GM12878 (cell line): ENCODE measurements around the gene FAM83D. TPM values are rescaled to one million over a fixed set of nuclear protein-coding genes. Genes with fewer than 3 reads are reported as not detected.

Experiments used
- ATAC-seq: fragments of 200-7000 bp; cut with Tn5 transposase; 3 replicates; pipeline ENCODE4 v1.9.1; 2020; ENCODE audit warnings: mild to moderate bottlenecking, moderate library complexity
- BruUV-seq: library from RNA; stranded (reverse); fragments of 400-500 nt; replicated peaks from 2 replicates; lab custom pipeline; 2021; lab: Mats Ljungman, UMichigan
- CTCF ChIA-PET: fragments of 300-600 bp; sonication (Branson Sonifier 250); formaldehyde crosslinking; extraction: SDS; loops from one replicate; lab custom pipeline; 2021; ENCODE audit warnings: inconsistent platforms; lab: Yijun Ruan, JAX
- POLR2A ChIA-PET: fragments of 350-600 bp; formaldehyde crosslinking; extraction: SDS; loops from one replicate; lab custom pipeline; 2021; ENCODE audit warnings: inconsistent platforms; lab: Charles Lee
- RAD21 ChIA-PET: fragments of 300-600 bp; sonication (Branson Sonifier 250); formaldehyde crosslinking; loops from one replicate; lab custom pipeline; 2023; ENCODE audit warnings: antibody characterized with exemption; ENCODE audit not compliant: unreplicated experiment; lab: Charles Lee
- SMC1A ChIA-PET: fragments of 300-600 bp; sonication (Branson Sonifier 250); formaldehyde crosslinking; loops from one replicate; lab custom pipeline; 2023; ENCODE audit not compliant: unreplicated experiment, uncharacterized antibody; lab: Charles Lee
- DNase-seq: peaks from one replicate; pipeline ENCODE4 v3.0.0-alpha.2; 2011; ENCODE audit warnings: low read depth, low spot score
- FAIRE-seq: peaks from 3 replicates; lab custom pipeline; 2011; peaks lifted over from hg19 to GRCh38; lab: Jason Lieb, UNC
- H2AFZ ChIP-seq: 2 replicates; pipeline ENCODE4 v1.6.0; 2011; ENCODE audit warnings: low read depth, low read length, control low read depth; ENCODE audit not compliant: control insufficient read depth
- H3K27ac ChIP-seq: 2 replicates; pipeline ENCODE4 v1.5.1; 2011; ENCODE audit warnings: control low read depth; ENCODE audit not compliant: control insufficient read depth, insufficient read depth
- H3K27me3 ChIP-seq, 2 experiments: replicated peaks in 1 of 2; 2 replicates each; pipeline versions ENCODE4 v1.6.0 to v1.6.1; 2011; ENCODE audit warnings: low read length in 1 of 2; ENCODE audit not compliant: control insufficient read depth in 2 of 2, insufficient read depth in 2 of 2
- H3K36me3 ChIP-seq, 2 experiments: 2 replicates each; pipeline ENCODE4 v1.5.1; 2011; ENCODE audit warnings: low read length in 1 of 2; ENCODE audit not compliant: control insufficient read depth in 2 of 2, insufficient read depth in 2 of 2
- H3K4me1 ChIP-seq: 2 replicates; pipeline ENCODE4 v1.6.1; 2011; ENCODE audit warnings: mild to moderate bottlenecking, low read length, moderate library complexity, mixed read lengths; ENCODE audit not compliant: control insufficient read depth, insufficient read depth
- H3K4me2 ChIP-seq: 2 replicates; pipeline ENCODE4 v1.6.0; 2011; ENCODE audit warnings: control low read depth; ENCODE audit not compliant: control insufficient read depth, insufficient read depth
- H3K4me3 ChIP-seq: fragments of 200-600 bp; sonication (generic); 2 replicates; pipeline ENCODE4 v1.5.1; 2016
- H3K79me2 ChIP-seq: 2 replicates; pipeline ENCODE4 v1.6.0; 2011; ENCODE audit warnings: low read length; ENCODE audit not compliant: control insufficient read depth, insufficient read depth
- H3K9ac ChIP-seq: 2 replicates; pipeline ENCODE4 v1.8.0; 2011; ENCODE audit warnings: low read length, control low read depth, mixed read lengths; ENCODE audit not compliant: control insufficient read depth, insufficient read depth
- H3K9me3 ChIP-seq: replicated peaks from 3 replicates; pipeline ENCODE4 v1.5.1; 2011; ENCODE audit warnings: mild to moderate bottlenecking, low read length; ENCODE audit not compliant: control insufficient read depth, insufficient read depth
- H4K20me1 ChIP-seq: 2 replicates; pipeline ENCODE4 v1.6.0; 2011; ENCODE audit not compliant: control insufficient read depth, insufficient read depth
- CHD4 ChIP-seq: fragments of 200-600 bp; sonication (generic); IDR thresholded peaks from 2 replicates; pipeline ENCODE4 v1.6.1; 2016; ENCODE audit warnings: mild to moderate bottlenecking
- POLR2A ChIP-seq: IDR thresholded peaks from 2 replicates; pipeline ENCODE4 v1.6.1; 2011; ENCODE audit warnings: low read depth, mild to moderate bottlenecking, low read length
- WGBS: methylation state at CpG from one replicate; pipeline ENCODE4 v1.1.6; 2016; ENCODE audit warnings: low lambda C conversion rate; ENCODE audit not compliant: insufficient replicate concordance, insufficient coverage; ENCODE audit errors: missing lambda C conversion rate; 5-methylcytosine and 5-hydroxymethylcytosine counted together
- in situ Hi-C: fragments of 300-500 bp; cut with MboI; formaldehyde crosslinking; loops from 9 replicates; pipeline ENCODE4 v1.14.3; 2018; ENCODE audit warnings: mixed read lengths
- intact Hi-C: fragments of 100-400 bp; cut with micrococcal nuclease; formaldehyde crosslinking; loops from one replicate; pipeline ENCODE4 v1.14.2; 2022; ENCODE audit not compliant: unreplicated experiment
- polyA plus RNA-seq, 11 experiments: library from polyadenylated mRNA; depleted of rRNA in 4 of 11; unstranded in 6 of 11; stranded (reverse) in 5 of 11; fragments of >200 nt; fragmentation: Nextera tagmentation in 4 of 11; fragmentation: Illumina TruSeq in 1 of 11; extraction: Ambion mirVana in 4 of 11; extraction: Trizol in 1 of 11; gene quantifications; 1 replicate in 1 of 11; 2 replicates in 10 of 11; pipeline versions ENCODE4 v1.2.1 to v1.2.3, GENCODE V29; 2011 to 2016; ENCODE audit warnings: inconsistent platforms in 2 of 11, missing spikeins in 2 of 11, low read depth in 1 of 11
- total RNA-seq, 4 experiments: library from RNA; depleted of rRNA in 3 of 4; stranded (reverse); fragments of >200 nt in 3 of 4; fragmentation: Illumina TruSeq in 1 of 4; extraction: Trizol in 1 of 4; gene quantifications; 2 replicates each; pipeline versions ENCODE4 v1.2.1 to v1.2.3, GENCODE V29; 2013 to 2021
- TF ChIP-seq, protein P1 (sequence below): fragments of 450-650 bp; formaldehyde crosslinking; IDR thresholded peaks from 2 replicates; pipeline ENCODE4 v1.5.0; 2022; ENCODE audit warnings: mild to moderate bottlenecking, missing genetic modification characterization

The FAM83D gene
- total and polyA plus RNA-seq, 10 of the 15 experiments (the other 5 are each of a cell fraction or from before 2014, with no cell fraction given) = 4.5 to 34.8 (median 19.2) TPM

GRCh38 chr20:38883081-38883980 is 42.9 kb upstream of the FAM83D start:
- H3K36me3 ChIP-seq = peaks cover 27 to 30% of the 10 kb centered on the region in 2 experiments
- no peak for FAIRE-seq
- CTCF ChIA-PET = interaction anchor here (0.8 to 14.0 kb wide), 6 partner anchors 9 to 24 kb away, joined by 3 to 183 read pairs (median 4); no protein-coding TSS in a partner anchor
- in situ Hi-C loops = no loop called here
- intact Hi-C loops = no loop called here
- 78% methylated on average over 20 of the region's 20 CpGs for WGBS
- H3K9ac ChIP-seq = no peak overlapping the region
- H3K79me2 ChIP-seq = peaks cover 73% of the 10 kb centered on the region
- POLR2A ChIA-PET = interaction anchor here (0.8 to 0.9 kb wide), 2 partner anchors 9 to 78 kb away, joined by 3 read pairs; partner anchors contain the start of gene PPP1R16B
- peaks cover 34% of the 10 kb centered on the region for H3K4me1 ChIP-seq
- SMC1A ChIA-PET = interaction anchor here (0.6 to 16.9 kb wide), 7 partner anchors 9 to 131 kb away, joined by 3 to 248 read pairs (median 6); no protein-coding TSS in a partner anchor
- no peaks in the 10 kb centered on the region for H3K9me3 ChIP-seq
- no TSS peak for BruUV-seq
- peak overlapping the region; percentile 19; the same call in 1 of the 2 replicates for H3K27ac ChIP-seq
- H4K20me1 ChIP-seq = no peaks in the 10 kb centered on the region; the same call in 1 of the 2 replicates
- no peak overlapping the region for H3K4me3 ChIP-seq
- no peak for ATAC-seq
- H3K27me3 ChIP-seq = no peaks in the 10 kb centered on the region
- no peak overlapping the region for H3K4me2 ChIP-seq
- DNase-seq = no peak
- no peak overlapping the region for H2AFZ ChIP-seq
- 0 out of 2 replicates have a peak, but pooled peaks have one; percentile 18 for TF ChIP-seq POLR2A
- no peak for TF ChIP-seq CHD4
- TF ChIP-seq, protein P1, sequence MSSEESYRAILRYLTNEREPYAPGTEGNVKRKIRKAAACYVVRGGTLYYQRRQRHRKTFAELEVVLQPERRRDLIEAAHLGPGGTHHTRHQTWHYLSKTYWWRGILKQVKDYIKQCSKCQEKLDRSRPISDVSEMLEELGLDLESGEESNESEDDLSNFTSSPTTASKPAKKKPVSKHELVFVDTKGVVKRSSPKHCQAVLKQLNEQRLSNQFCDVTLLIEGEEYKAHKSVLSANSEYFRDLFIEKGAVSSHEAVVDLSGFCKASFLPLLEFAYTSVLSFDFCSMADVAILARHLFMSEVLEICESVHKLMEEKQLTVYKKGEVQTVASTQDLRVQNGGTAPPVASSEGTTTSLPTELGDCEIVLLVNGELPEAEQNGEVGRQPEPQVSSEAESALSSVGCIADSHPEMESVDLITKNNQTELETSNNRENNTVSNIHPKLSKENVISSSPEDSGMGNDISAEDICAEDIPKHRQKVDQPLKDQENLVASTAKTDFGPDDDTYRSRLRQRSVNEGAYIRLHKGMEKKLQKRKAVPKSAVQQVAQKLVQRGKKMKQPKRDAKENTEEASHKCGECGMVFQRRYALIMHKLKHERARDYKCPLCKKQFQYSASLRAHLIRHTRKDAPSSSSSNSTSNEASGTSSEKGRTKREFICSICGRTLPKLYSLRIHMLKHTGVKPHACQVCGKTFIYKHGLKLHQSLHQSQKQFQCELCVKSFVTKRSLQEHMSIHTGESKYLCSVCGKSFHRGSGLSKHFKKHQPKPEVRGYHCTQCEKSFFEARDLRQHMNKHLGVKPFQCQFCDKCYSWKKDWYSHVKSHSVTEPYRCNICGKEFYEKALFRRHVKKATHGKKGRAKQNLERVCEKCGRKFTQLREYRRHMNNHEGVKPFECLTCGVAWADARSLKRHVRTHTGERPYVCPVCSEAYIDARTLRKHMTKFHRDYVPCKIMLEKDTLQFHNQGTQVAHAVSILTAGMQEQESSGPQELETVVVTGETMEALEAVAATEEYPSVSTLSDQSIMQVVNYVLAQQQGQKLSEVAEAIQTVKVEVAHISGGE (CRISPR knock-in tag) = no peak
- TF ChIP-seq, all 136 proteins: peak for 1
- RAD21 ChIA-PET = interaction anchor here (1.0 to 14.5 kb wide), 3 partner anchors 9 to 115 kb away, joined by 4 to 205 read pairs (median 4); no protein-coding TSS in a partner anchor
